ENCODE results near the gene COL18A1.

DNA sequence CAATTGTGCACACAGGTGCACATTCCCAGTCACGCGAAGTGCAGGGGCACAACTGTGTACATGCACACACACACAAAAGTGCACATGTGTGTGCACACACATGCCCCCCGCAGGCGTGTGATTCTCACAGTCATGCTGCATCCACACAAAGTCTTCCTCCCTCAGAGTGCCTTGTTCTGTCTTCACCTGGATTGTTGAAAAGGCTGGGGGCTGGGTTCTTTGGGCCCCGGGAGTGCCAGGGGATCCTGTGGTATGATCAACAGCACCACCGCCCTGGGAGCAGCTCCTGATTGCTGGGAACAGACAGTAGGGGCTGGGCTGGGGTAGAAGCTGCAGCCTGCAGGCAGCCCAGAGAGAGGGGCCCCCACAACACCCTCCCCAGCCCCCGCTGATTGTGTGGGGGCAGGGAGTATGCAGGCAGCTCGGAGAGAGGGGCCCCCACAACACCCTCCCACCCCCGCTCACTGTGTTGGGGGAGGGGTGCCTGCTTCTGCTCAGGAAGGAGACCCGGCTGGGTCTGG is 3.4 kb downstream of the COL18A1 start:
- TF ChIP-seq, protein P1, sequence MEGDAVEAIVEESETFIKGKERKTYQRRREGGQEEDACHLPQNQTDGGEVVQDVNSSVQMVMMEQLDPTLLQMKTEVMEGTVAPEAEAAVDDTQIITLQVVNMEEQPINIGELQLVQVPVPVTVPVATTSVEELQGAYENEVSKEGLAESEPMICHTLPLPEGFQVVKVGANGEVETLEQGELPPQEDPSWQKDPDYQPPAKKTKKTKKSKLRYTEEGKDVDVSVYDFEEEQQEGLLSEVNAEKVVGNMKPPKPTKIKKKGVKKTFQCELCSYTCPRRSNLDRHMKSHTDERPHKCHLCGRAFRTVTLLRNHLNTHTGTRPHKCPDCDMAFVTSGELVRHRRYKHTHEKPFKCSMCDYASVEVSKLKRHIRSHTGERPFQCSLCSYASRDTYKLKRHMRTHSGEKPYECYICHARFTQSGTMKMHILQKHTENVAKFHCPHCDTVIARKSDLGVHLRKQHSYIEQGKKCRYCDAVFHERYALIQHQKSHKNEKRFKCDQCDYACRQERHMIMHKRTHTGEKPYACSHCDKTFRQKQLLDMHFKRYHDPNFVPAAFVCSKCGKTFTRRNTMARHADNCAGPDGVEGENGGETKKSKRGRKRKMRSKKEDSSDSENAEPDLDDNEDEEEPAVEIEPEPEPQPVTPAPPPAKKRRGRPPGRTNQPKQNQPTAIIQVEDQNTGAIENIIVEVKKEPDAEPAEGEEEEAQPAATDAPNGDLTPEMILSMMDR (IDR thresholded peaks at IDR 0.05 in 8 of 11, conservative IDR thresholded peaks at IDR 0.05 in 3 of 11) = no peak
- no peak for TF ChIP-seq POLR2AphosphoS5 (IDR thresholded peaks at IDR 0.05)

Measured in spleen (tissue), 7 donors.